ENCODE results near the gene SFRP2.

The SFRP2 gene

DNA sequence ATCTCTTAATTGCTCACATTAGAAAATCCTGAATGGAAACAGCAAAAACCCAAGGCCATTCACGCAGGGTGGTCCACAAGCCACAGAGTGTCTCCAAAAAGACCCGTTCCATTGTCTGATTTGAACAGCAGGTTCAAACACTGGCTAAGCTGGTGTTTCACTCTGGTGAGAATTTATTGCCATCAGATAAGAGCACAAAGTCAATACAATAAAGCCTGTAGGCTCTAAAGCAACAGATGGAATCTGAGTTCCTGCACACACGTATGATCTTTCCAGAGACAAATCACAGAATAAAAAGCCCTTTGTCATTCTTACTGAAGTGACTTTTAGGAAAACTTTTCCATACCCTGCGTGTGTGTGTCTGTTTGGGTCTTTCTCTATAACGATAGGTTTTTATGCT lies 5.1 kb upstream of the SFRP2 start (continued):
- TF ChIP-seq HIC1 (tag by site-specific recombination; IDR thresholded peaks at IDR 0.05) (no peak), ZNF24 (tag by site-specific recombination; IDR thresholded peaks at IDR 0.05) (peak; percentile 33; the same call in 1 of the 2 replicates), ZNF23 (tag by site-specific recombination; IDR thresholded peaks at IDR 0.05; ENCODE audit: borderline replicate concordance) (no peak), HOXD13 (CRISPR knock-in tag; IDR thresholded peaks at IDR 0.05; ENCODE audit: borderline replicate concordance) (no peak), TSHZ1 (tag by site-specific recombination; IDR thresholded peaks at IDR 0.05; ENCODE audit: borderline replicate concordance) (no peak), SCRT1 (tag by site-specific recombination; IDR thresholded peaks at IDR 0.05; ENCODE audit: borderline replicate concordance) (peak; percentile 92), TCF7L2 (IDR thresholded peaks at IDR 0.05; ENCODE audit: borderline replicate concordance, low read depth, low read length) (peak; percentile 74; the same call in 1 of the 2 replicates), ZNF600 (tag by site-specific recombination; IDR thresholded peaks at IDR 0.05) (0 out of 2 replicates have a peak, but pooled peaks have one; percentile 31), OVOL3 (tag by site-specific recombination; IDR thresholded peaks at IDR 0.05) (peak; percentile 40; the same call in 1 of the 2 replicates), PRDM4 (tag by site-specific recombination; IDR thresholded peaks at IDR 0.05) (peak; percentile 78), INSM2 (tag by site-specific recombination; IDR thresholded peaks at IDR 0.05) (peak; percentile 72; the same call in 1 of the 2 replicates), GFI1B (tag by site-specific recombination; IDR thresholded peaks at IDR 0.05) (peak; percentile 75), ZXDB (tag by site-specific recombination; IDR thresholded peaks at IDR 0.05) (peak; percentile 58; the same call in 1 of the 2 replicates), GLI2 (tag by site-specific recombination; IDR thresholded peaks at IDR 0.05; ENCODE audit: borderline replicate concordance, low read depth) (peak; percentile 39; the same call in 1 of the 2 replicates), ZIC2 (tag by site-specific recombination; IDR thresholded peaks at IDR 0.05) (0 out of 2 replicates have a peak, but pooled peaks have one; percentile 23), MYNN (tag by site-specific recombination; IDR thresholded peaks at IDR 0.05; ENCODE audit: borderline replicate concordance) (no peak), SCRT2 (tag by site-specific recombination; IDR thresholded peaks at IDR 0.05) (peak; percentile 96), FEZF1 (tag by site-specific recombination; IDR thresholded peaks at IDR 0.05) (peak; percentile 82), ZNF488 (tag by site-specific recombination; IDR thresholded peaks at IDR 0.05) (no peak), ZNF426 (tag by site-specific recombination; IDR thresholded peaks at IDR 0.05) (no peak), PRDM6 (tag by site-specific recombination; IDR thresholded peaks at IDR 0.05) (peak; percentile 92), ZNF561 (tag by site-specific recombination; IDR thresholded peaks at IDR 0.05; ENCODE audit: borderline replicate concordance) (peak; percentile 79), ZBTB8A (tag by site-specific recombination; IDR thresholded peaks at IDR 0.05) (peak; percentile 37; the same call in 1 of the 2 replicates)
- TF ChIP-seq, protein P1, sequence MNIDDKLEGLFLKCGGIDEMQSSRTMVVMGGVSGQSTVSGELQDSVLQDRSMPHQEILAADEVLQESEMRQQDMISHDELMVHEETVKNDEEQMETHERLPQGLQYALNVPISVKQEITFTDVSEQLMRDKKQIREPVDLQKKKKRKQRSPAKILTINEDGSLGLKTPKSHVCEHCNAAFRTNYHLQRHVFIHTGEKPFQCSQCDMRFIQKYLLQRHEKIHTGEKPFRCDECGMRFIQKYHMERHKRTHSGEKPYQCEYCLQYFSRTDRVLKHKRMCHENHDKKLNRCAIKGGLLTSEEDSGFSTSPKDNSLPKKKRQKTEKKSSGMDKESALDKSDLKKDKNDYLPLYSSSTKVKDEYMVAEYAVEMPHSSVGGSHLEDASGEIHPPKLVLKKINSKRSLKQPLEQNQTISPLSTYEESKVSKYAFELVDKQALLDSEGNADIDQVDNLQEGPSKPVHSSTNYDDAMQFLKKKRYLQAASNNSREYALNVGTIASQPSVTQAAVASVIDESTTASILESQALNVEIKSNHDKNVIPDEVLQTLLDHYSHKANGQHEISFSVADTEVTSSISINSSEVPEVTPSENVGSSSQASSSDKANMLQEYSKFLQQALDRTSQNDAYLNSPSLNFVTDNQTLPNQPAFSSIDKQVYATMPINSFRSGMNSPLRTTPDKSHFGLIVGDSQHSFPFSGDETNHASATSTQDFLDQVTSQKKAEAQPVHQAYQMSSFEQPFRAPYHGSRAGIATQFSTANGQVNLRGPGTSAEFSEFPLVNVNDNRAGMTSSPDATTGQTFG (tag by site-specific recombination; IDR thresholded peaks at IDR 0.05; ENCODE audit: borderline replicate concordance) = no peak
